Measurements from ENCODE around the gene IL17RA.

GRCh38 chr22:17135153-17135760 is 50.5 kb downstream of the IL17RA start:
- no peak for TF ChIP-seq CTCF (IDR thresholded peaks at IDR 0.05; ENCODE audit: low read length)
- no peak for TF ChIP-seq EZH2 (optimal IDR thresholded peaks at IDR 0.05; ENCODE audit: low read depth, low read length)
- no peak for TF ChIP-seq EZH2phosphoT487 (IDR thresholded peaks at IDR 0.05; ENCODE audit: low read length)
